LNCaP clone FGC (cell line): ENCODE data around the gene EFNB3.

Experiments
- DNase-seq: peaks from one replicate; pipeline ENCODE4 v3.0.0-alpha.2; 2011; ENCODE audit warnings: low read depth
- H3K4me3 ChIP-seq: 2 replicates; pipeline ENCODE4 v1.5.1; 2011; ENCODE audit warnings: mild to moderate bottlenecking, low read depth, low read length, control low read depth
- CTCF ChIP-seq: IDR thresholded peaks from 2 replicates; pipeline ENCODE4 v1.5.1; 2012; ENCODE audit warnings: mild to moderate bottlenecking; ENCODE audit not compliant: control insufficient read depth, insufficient read depth; ENCODE audit errors: extremely low read depth

Gene EFNB3

GRCh38 chr17:7676533-7676932, 28.5 kb upstream of the EFNB3 start:
- DNase-seq, result no peak
- TF ChIP-seq CTCF, result no peak
- H3K4me3 ChIP-seq, result no peak overlapping the region

- TF ChIP-seq CTCF, result no peak
- DNase-seq, result no peak
- no peak overlapping the region for H3K4me3 ChIP-seq
Measured at GRCh38 chr17:7677388-7678067, 27.5 kb upstream of the EFNB3 start.

- H3K4me3 ChIP-seq, result peak overlapping the region; percentile 95
- DNase-seq, result no peak
- no peak for TF ChIP-seq CTCF
Measured at GRCh38 chr17:7684851-7685532, 20.0 kb upstream of the EFNB3 start.

- peak overlapping the region; percentile 95 for H3K4me3 ChIP-seq
- DNase-seq, result peak; percentile 85
- no peak for TF ChIP-seq CTCF
Measured at GRCh38 chr17:7685533-7686221, 19.3 kb upstream of the EFNB3 start.

- no peak for TF ChIP-seq CTCF
- DNase-seq, result peak; percentile 80
- peak overlapping the region; percentile 95 for H3K4me3 ChIP-seq
Measured at GRCh38 chr17:7686222-7687071, 18.6 kb upstream of the EFNB3 start.

- DNase-seq, result peak; percentile 90
- peak within 1 kb of the TSS; percentile 95 for H3K4me3 ChIP-seq
- TF ChIP-seq CTCF, result no peak
Measured at GRCh38 chr17:7687072-7687907, 17.7 kb upstream of the EFNB3 start, which contains the start of gene TP53. TSS of gene TP53 (minus strand) at chr17:7687490. CDS start at chr17:7676594, 10,896 bp downstream.
